Measurements from ENCODE around the gene FRMD1. TPM values are rescaled to one million over a fixed set of nuclear protein-coding genes. Genes with fewer than 3 reads are reported as not detected.
A peak's percentile ranks its signal among the peaks of the same experiment; 100 is the strongest.

Gene FRMD1
- total and polyA plus RNA-seq, 2 of the 8 experiments (the other 6 are each of a cell fraction or from before 2014, with no cell fraction given) = 0.36 TPM; not detected in 1

DNA sequence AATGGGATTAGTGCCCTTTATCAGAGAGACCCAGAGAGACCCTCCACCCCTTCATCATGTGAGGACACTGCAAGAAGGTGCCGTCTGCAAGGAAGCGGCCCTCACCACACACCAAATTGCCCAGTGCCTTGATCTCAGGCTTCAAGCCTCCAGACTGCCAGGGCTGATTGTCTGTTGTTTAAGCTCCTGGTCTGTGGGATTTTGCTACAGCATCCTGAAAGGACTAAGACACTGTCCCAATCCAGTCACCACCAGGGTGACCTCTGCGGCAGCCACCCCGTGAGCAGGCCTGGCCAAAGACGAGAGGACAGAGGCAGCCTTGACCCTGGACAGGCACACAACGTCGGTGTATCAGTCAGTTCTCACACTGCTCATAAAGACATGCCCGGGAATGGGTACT is 13.5 kb upstream of the FRMD1 start:
- 80% methylated on average over 8 of the region's 8 CpGs; no CpG with 5 or more reads in 1 of the 2 experiments for WGBS, 2 experiments (ENCODE audit: extremely low coverage in 1 of 2, insufficient coverage in 1 of 2, insufficient read length in 1 of 2, insufficient replicate concordance in 2 of 2, low coverage in 1 of 2, low lambda C conversion rate in 2 of 2, missing lambda C conversion rate in 1 of 2)
- Histone ChIP-seq H3K79me2 (ENCODE audit: control insufficient read depth in 1 of 2, insufficient read depth in 2 of 2, low read length in 2 of 2) (no peaks in the 10 kb centered on the region), H4K5ac (ENCODE audit: insufficient read length, low read depth, low read length) (no peak overlapping the region), H3K4me2 (ENCODE audit: insufficient read depth in 1 of 2, low read depth in 2 of 2, low read length in 2 of 2) (no peak overlapping the region), H4K20me1 (replicated peaks in 1 of 2; ENCODE audit: control insufficient read depth in 1 of 2, insufficient read depth in 2 of 2, low read length in 2 of 2) (no peaks in the 10 kb centered on the region), H3K4me1 (replicated peaks in 1 of 4; ENCODE audit: control insufficient read depth in 3 of 4, insufficient read depth in 4 of 4, low read length in 3 of 4) (peaks cover 0 to 23% (median 13%) of the 10 kb centered on the region in 4 experiments; a peak in 6 of 7 replicates), H3K23ac (ENCODE audit: insufficient read length) (no peak overlapping the region), H2BK5ac (ENCODE audit: low read depth, low read length) (no peak overlapping the region), H3K4ac (replicated peaks; ENCODE audit: insufficient read length, low read depth, low read length) (no peak overlapping the region), H2AK5ac (ENCODE audit: low read depth, low read length) (no peak overlapping the region), H3K79me1 (ENCODE audit: low read depth, low read length) (no peaks in the 10 kb centered on the region), H3K27ac (ENCODE audit: low read depth, low read length) (no peak overlapping the region), H3K23me2 (ENCODE audit: low read depth, low read length) (no peaks in the 10 kb centered on the region), H2BK120ac (replicated peaks; ENCODE audit: low read depth, low read length) (no peak overlapping the region), H4K91ac (replicated peaks; ENCODE audit: insufficient read length, low read length) (no peak overlapping the region), H4K8ac (ENCODE audit: extremely low read depth, insufficient read depth, low read length) (no peak overlapping the region), H2BK20ac (ENCODE audit: low read length) (no peak overlapping the region), H3K14ac (ENCODE audit: insufficient read length) (no peak overlapping the region), H2BK12ac (ENCODE audit: low read depth, low read length) (0 out of 2 replicates have a peak overlapping the region, but pooled peaks have one; percentile 9), H3K9ac (replicated peaks in 1 of 4; ENCODE audit: extremely low read depth in 1 of 4, low read depth in 3 of 4, low read length in 3 of 4) (no peak overlapping the region), H3K36me3 (ENCODE audit: control insufficient read depth in 2 of 4, insufficient read depth in 4 of 4, low read length in 3 of 4) (no peaks in the 10 kb centered on the region), H3K27me3 (replicated peaks in 1 of 4; ENCODE audit: control insufficient read depth in 3 of 4, extremely low read depth in 1 of 4, insufficient read depth in 3 of 4, low read length in 3 of 4) (peaks cover 0 to 2% (median 0%) of the 10 kb centered on the region in 4 experiments; a peak in 2 of 7 replicates), H2AFZ (ENCODE audit: low read length) (no peak overlapping the region), H3K9me3 (ENCODE audit: insufficient read depth in 2 of 2, low read depth in 1 of 2, low read length in 1 of 2) (no peaks in the 10 kb centered on the region), H3K56ac (replicated peaks; ENCODE audit: insufficient read length, low read depth, low read length) (no peak overlapping the region), H2BK15ac (ENCODE audit: low read length) (no peak overlapping the region), H3K18ac (ENCODE audit: extremely low read depth, low read length) (no peak overlapping the region), H3K4me3 (ENCODE audit: extremely low read depth in 1 of 4, insufficient read depth in 2 of 4, low read depth in 3 of 4, low read length in 4 of 4) (no peak overlapping the region)
- DNase-seq (ENCODE audit: low read depth in 1 of 2, low spot score in 2 of 2) (no peak), FAIRE-seq (no peak)
- TF ChIP-seq EP300 (IDR thresholded peaks at IDR 0.05; ENCODE audit: borderline replicate concordance in 1 of 2, low read depth in 2 of 2, low read length in 2 of 2) (no peak), TAF7 (optimal IDR thresholded peaks at IDR 0.05; ENCODE audit: borderline replicate concordance, low read depth, low read length) (no peak), SIRT6 (IDR thresholded peaks at IDR 0.05; ENCODE audit: low read length) (no peak), CHD1 (IDR thresholded peaks at IDR 0.05; ENCODE audit: low read depth, low read length) (no peak), GTF2F1 (IDR thresholded peaks at IDR 0.05; ENCODE audit: borderline replicate concordance, low read depth, low read length) (no peak), EZH2 (IDR thresholded peaks at IDR 0.05; ENCODE audit: low read depth, low read length, severe bottlenecking) (no peak), JUN (IDR thresholded peaks at IDR 0.05; ENCODE audit: low read depth, low read length) (no peak), RBBP5 (IDR thresholded peaks at IDR 0.05; ENCODE audit: borderline replicate concordance, low read depth, low read length) (no peak), EGR1 (IDR thresholded peaks at IDR 0.05; ENCODE audit: borderline replicate concordance, low read depth, low read length) (no peak)
- TF ChIP-seq, protein P1, sequence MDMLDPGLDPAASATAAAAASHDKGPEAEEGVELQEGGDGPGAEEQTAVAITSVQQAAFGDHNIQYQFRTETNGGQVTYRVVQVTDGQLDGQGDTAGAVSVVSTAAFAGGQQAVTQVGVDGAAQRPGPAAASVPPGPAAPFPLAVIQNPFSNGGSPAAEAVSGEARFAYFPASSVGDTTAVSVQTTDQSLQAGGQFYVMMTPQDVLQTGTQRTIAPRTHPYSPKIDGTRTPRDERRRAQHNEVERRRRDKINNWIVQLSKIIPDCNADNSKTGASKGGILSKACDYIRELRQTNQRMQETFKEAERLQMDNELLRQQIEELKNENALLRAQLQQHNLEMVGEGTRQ (IDR thresholded peaks at IDR 0.05; ENCODE audit: low read length) = no peak
- TF ChIP-seq, protein P2, sequence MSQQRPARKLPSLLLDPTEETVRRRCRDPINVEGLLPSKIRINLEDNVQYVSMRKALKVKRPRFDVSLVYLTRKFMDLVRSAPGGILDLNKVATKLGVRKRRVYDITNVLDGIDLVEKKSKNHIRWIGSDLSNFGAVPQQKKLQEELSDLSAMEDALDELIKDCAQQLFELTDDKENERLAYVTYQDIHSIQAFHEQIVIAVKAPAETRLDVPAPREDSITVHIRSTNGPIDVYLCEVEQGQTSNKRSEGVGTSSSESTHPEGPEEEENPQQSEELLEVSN (IDR thresholded peaks at IDR 0.05) = no peak
- CTCF ChIA-PET (ENCODE audit: partially characterized antibody) = interaction anchor here (1.0 to 1.4 kb wide), 3 partner anchors 9 to 33 kb away, joined by 3 read pairs; no protein-coding TSS in a partner anchor
- POLR2A ChIA-PET (ENCODE audit: partially characterized antibody) = no interaction called here
